ENCODE results near the gene POLR3C.

POLR3C gene

GRCh38 chr1:145823565-145824498 lies at the start of gene POLR3C, which contains the start of gene RNF115:
POLR3C (plus strand) TSS chr1:145824200; CDS start chr1:145825777, 1,577 bp downstream.
RNF115 (minus strand) TSS chr1:145824095; CDS start chr1:145823873, 222 bp downstream.
- Histone ChIP-seq H3K36me3 (ENCODE audit: insufficient read depth, low read length) (peaks cover 32% of the 10 kb centered on the region), H3K4me3 (peak within 1 kb of the TSS; percentile 97), H3K9me3 (ENCODE audit: low read depth, low read length) (no peaks in the 10 kb centered on the region), H3K27ac (peak within 1 kb of the TSS; percentile 76), H3K9ac (ENCODE audit: insufficient read length) (peak within 1 kb of the TSS; percentile 97)
- TF ChIP-seq POLR2AphosphoS5 (IDR thresholded peaks at IDR 0.05; ENCODE audit: borderline replicate concordance, low read depth, low read length) (peak; percentile 91), FOXP2 (optimal IDR thresholded peaks at IDR 0.05; ENCODE audit: control extremely low read depth, extremely low read length, insufficient read depth) (no peak)
- peak; percentile 50 for DNase-seq (ENCODE audit: low read depth, low spot score)

- DNase-seq (ENCODE audit: low read depth, low spot score): no peak
- Histone ChIP-seq H3K9ac (ENCODE audit: insufficient read length) (peak overlapping the region; percentile 53), H3K4me3 (peak overlapping the region; percentile 26; the same call in 1 of the 2 replicates), H3K27ac (peak overlapping the region; percentile 87), H3K36me3 (ENCODE audit: insufficient read depth, low read length) (peaks cover 16% of the 10 kb centered on the region), H3K9me3 (ENCODE audit: low read depth, low read length) (no peaks in the 10 kb centered on the region)
- TF ChIP-seq POLR2AphosphoS5 (IDR thresholded peaks at IDR 0.05; ENCODE audit: borderline replicate concordance, low read depth, low read length) (no peak), FOXP2 (optimal IDR thresholded peaks at IDR 0.05; ENCODE audit: control extremely low read depth, extremely low read length, insufficient read depth) (no peak), EZH2 (IDR thresholded peaks at IDR 0.05) (no peak)
Measured at GRCh38 chr1:145777357-145778145, 46.4 kb upstream of the POLR3C start.

GRCh38 chr1:145778146-145778540 lies 45.9 kb upstream of the POLR3C start:
- Histone ChIP-seq H3K4me3 (peak overlapping the region; percentile 26; the same call in 1 of the 2 replicates), H3K27ac (peak overlapping the region; percentile 87), H3K36me3 (ENCODE audit: insufficient read depth, low read length) (peaks cover 10% of the 10 kb centered on the region; the same call in 1 of the 2 replicates), H3K9me3 (ENCODE audit: low read depth, low read length) (no peaks in the 10 kb centered on the region), H3K9ac (ENCODE audit: insufficient read length) (peak overlapping the region; percentile 53)
- no peak for DNase-seq (ENCODE audit: low read depth, low spot score)
- TF ChIP-seq EZH2 (IDR thresholded peaks at IDR 0.05) (no peak), FOXP2 (optimal IDR thresholded peaks at IDR 0.05; ENCODE audit: control extremely low read depth, extremely low read length, insufficient read depth) (no peak), POLR2AphosphoS5 (IDR thresholded peaks at IDR 0.05; ENCODE audit: borderline replicate concordance, low read depth, low read length) (no peak)

GRCh38 chr1:145782272-145783099 lies 41.5 kb upstream of the POLR3C start:
- no peaks in the 10 kb centered on the region for H3K36me3 ChIP-seq (ENCODE audit: insufficient read depth, low read length)
- no peak for TF ChIP-seq FOXP2 (optimal IDR thresholded peaks at IDR 0.05; ENCODE audit: control extremely low read depth, extremely low read length, insufficient read depth)
- TF ChIP-seq EZH2 (IDR thresholded peaks at IDR 0.05): no peak
- no peak for TF ChIP-seq POLR2AphosphoS5 (IDR thresholded peaks at IDR 0.05; ENCODE audit: borderline replicate concordance, low read depth, low read length)
- H3K9ac ChIP-seq (ENCODE audit: insufficient read length): no peak overlapping the region
- H3K27ac ChIP-seq: no peak overlapping the region
- no peaks in the 10 kb centered on the region for H3K9me3 ChIP-seq (ENCODE audit: low read depth, low read length)
- no peak overlapping the region for H3K4me3 ChIP-seq
- DNase-seq (ENCODE audit: low read depth, low spot score): no peak

- no peak overlapping the region for H3K27ac ChIP-seq
- TF ChIP-seq EZH2 (IDR thresholded peaks at IDR 0.05): no peak
- TF ChIP-seq POLR2AphosphoS5 (IDR thresholded peaks at IDR 0.05; ENCODE audit: borderline replicate concordance, low read depth, low read length): no peak
- TF ChIP-seq FOXP2 (optimal IDR thresholded peaks at IDR 0.05; ENCODE audit: control extremely low read depth, extremely low read length, insufficient read depth): no peak
- no peak overlapping the region for H3K9ac ChIP-seq (ENCODE audit: insufficient read length)
- H3K36me3 ChIP-seq (ENCODE audit: insufficient read depth, low read length): peaks cover 9% of the 10 kb centered on the region; the same call in 1 of the 2 replicates
- DNase-seq (ENCODE audit: low read depth, low spot score): no peak
- no peaks in the 10 kb centered on the region for H3K9me3 ChIP-seq (ENCODE audit: low read depth, low read length)
- no peak overlapping the region for H3K4me3 ChIP-seq
Measured at GRCh38 chr1:145784409-145784808, 39.6 kb upstream of the POLR3C start.

GRCh38 chr1:145785547-145785946 lies 38.5 kb upstream of the POLR3C start:
- H3K36me3 ChIP-seq (ENCODE audit: insufficient read depth, low read length): peaks cover 9% of the 10 kb centered on the region; the same call in 1 of the 2 replicates
- H3K9me3 ChIP-seq (ENCODE audit: low read depth, low read length): no peaks in the 10 kb centered on the region
- H3K9ac ChIP-seq (ENCODE audit: insufficient read length): no peak overlapping the region
- H3K4me3 ChIP-seq: no peak overlapping the region
- DNase-seq (ENCODE audit: low read depth, low spot score): no peak
- H3K27ac ChIP-seq: no peak overlapping the region
- no peak for TF ChIP-seq EZH2 (IDR thresholded peaks at IDR 0.05)
- TF ChIP-seq POLR2AphosphoS5 (IDR thresholded peaks at IDR 0.05; ENCODE audit: borderline replicate concordance, low read depth, low read length): no peak
- TF ChIP-seq FOXP2 (optimal IDR thresholded peaks at IDR 0.05; ENCODE audit: control extremely low read depth, extremely low read length, insufficient read depth): no peak

- peaks cover 9% of the 10 kb centered on the region; the same call in 1 of the 2 replicates for H3K36me3 ChIP-seq (ENCODE audit: insufficient read depth, low read length)
- H3K9me3 ChIP-seq (ENCODE audit: low read depth, low read length): no peaks in the 10 kb centered on the region
- H3K4me3 ChIP-seq: no peak overlapping the region
- TF ChIP-seq POLR2AphosphoS5 (IDR thresholded peaks at IDR 0.05; ENCODE audit: borderline replicate concordance, low read depth, low read length) (no peak), EZH2 (IDR thresholded peaks at IDR 0.05) (no peak), FOXP2 (optimal IDR thresholded peaks at IDR 0.05; ENCODE audit: control extremely low read depth, extremely low read length, insufficient read depth) (no peak)
- H3K9ac ChIP-seq (ENCODE audit: insufficient read length): no peak overlapping the region
- peak overlapping the region; percentile 13 for H3K27ac ChIP-seq
- DNase-seq (ENCODE audit: low read depth, low spot score): no peak
Measured at GRCh38 chr1:145786271-145786670, 37.7 kb upstream of the POLR3C start.

Data from SK-N-MC (cell line).